Measurements from ENCODE around the gene RALB. TPM values are rescaled to one million over a fixed set of nuclear protein-coding genes. Genes with fewer than 3 reads are reported as not detected.

The RALB gene
- total and polyA plus RNA-seq, 2 of the 8 experiments (the other 6 are each of a cell fraction or from before 2014, with no cell fraction given): 12.0 to 16.6 TPM

GRCh38 chr2:120334068-120334467, 81.4 kb downstream of the RALB start (continued):
- TF ChIP-seq HDAC6 (IDR thresholded peaks at IDR 0.05; ENCODE audit: low read depth, low read length) (no peak), RBBP5 (IDR thresholded peaks at IDR 0.05; ENCODE audit: borderline replicate concordance, low read depth, low read length) (no peak), TBP (IDR thresholded peaks at IDR 0.05; ENCODE audit: low read depth, low read length) (no peak), HDAC2 (IDR thresholded peaks at IDR 0.05; ENCODE audit: borderline replicate concordance in 1 of 2, low read depth in 2 of 2, low read length in 2 of 2) (no peak), RXRA (IDR thresholded peaks at IDR 0.05; ENCODE audit: insufficient read depth, low read depth, low read length) (no peak), EGR1 (IDR thresholded peaks at IDR 0.05; ENCODE audit: borderline replicate concordance, low read depth, low read length) (no peak), NRF1 (IDR thresholded peaks at IDR 0.05; ENCODE audit: low read depth, low read length) (no peak)
